WTC11 (cell line): ENCODE data around the gene GYS1. TPM values are rescaled to one million over a fixed set of nuclear protein-coding genes. Genes with fewer than 3 reads are reported as not detected.

Experiments
- ATAC-seq: fragments of 200-7000 bp; cut with Tn5 transposase; 2 replicates; pipeline ENCODE4 v1.10.0; 2021; ENCODE audit warnings: mild to moderate bottlenecking, moderate library complexity
- CTCF ChIA-PET: fragments of 300-600 bp; sonication (Branson Sonifier 250); formaldehyde crosslinking; loops from one replicate; lab custom pipeline; 2021; ENCODE audit warnings: antibody characterized with exemption; lab: Charles Lee
- POLR2A ChIA-PET: fragments of 350-600 bp; sonication (Branson Sonifier 250); formaldehyde crosslinking; loops from one replicate; lab custom pipeline; 2021; ENCODE audit warnings: antibody characterized with exemption; lab: Charles Lee
- DNase-seq: peaks from one replicate; pipeline ENCODE4 v3.0.0; 2021; ENCODE audit warnings: low spot score
- H3K27ac Mint-ChIP-seq: 2 replicates; pipeline ENCODE4 v1.8.0; 2021; ENCODE audit warnings: mixed read lengths
- H3K27me3 Mint-ChIP-seq: 2 replicates; pipeline ENCODE4 v1.8.0; 2021; ENCODE audit warnings: low read depth, mild to moderate bottlenecking, moderate library complexity, mixed read lengths
- H3K36me3 Mint-ChIP-seq: 2 replicates; pipeline ENCODE4 v1.8.0; 2021; ENCODE audit warnings: mixed read lengths
- H3K4me1 Mint-ChIP-seq: 2 replicates; pipeline ENCODE4 v1.8.0; 2022; ENCODE audit warnings: mixed read lengths
- H3K4me3 Mint-ChIP-seq: 2 replicates; pipeline ENCODE4 v1.8.0; 2021; ENCODE audit warnings: mild to moderate bottlenecking, moderate library complexity, mixed read lengths
- H3K9me3 Mint-ChIP-seq: 2 replicates; pipeline ENCODE4 v1.8.0; 2021; ENCODE audit warnings: mixed read lengths
- ATF1 ChIP-seq: sonication (generic); formaldehyde crosslinking; IDR thresholded peaks from 2 replicates; pipeline ENCODE4 v1.8.1; 2023; ENCODE audit warnings: mild to moderate bottlenecking, moderate library complexity, missing genetic modification reagents
- CREB1 ChIP-seq: sonication (generic); formaldehyde crosslinking; IDR thresholded peaks from 2 replicates; pipeline ENCODE4 v1.8.0; 2023; ENCODE audit warnings: mild to moderate bottlenecking, missing genetic modification reagents
- CREM ChIP-seq: sonication (generic); formaldehyde crosslinking; IDR thresholded peaks from 2 replicates; pipeline ENCODE4 v1.8.1; 2022; ENCODE audit warnings: mild to moderate bottlenecking, missing genetic modification reagents, moderate library complexity
- ESRRA ChIP-seq: sonication (generic); formaldehyde crosslinking; IDR thresholded peaks from 2 replicates; pipeline ENCODE4 v1.8.1; 2022; ENCODE audit warnings: mild to moderate bottlenecking, missing genetic modification reagents, borderline replicate concordance
- FOXP1 ChIP-seq: sonication (generic); formaldehyde crosslinking; IDR thresholded peaks from 2 replicates; pipeline ENCODE4 v1.8.0; 2022; ENCODE audit warnings: missing genetic modification reagents, mild to moderate bottlenecking, moderate library complexity, borderline replicate concordance
- GABPB1 ChIP-seq: sonication (generic); formaldehyde crosslinking; IDR thresholded peaks from 2 replicates; pipeline ENCODE4 v1.8.1; 2023; ENCODE audit warnings: mild to moderate bottlenecking, missing genetic modification reagents
- GRHL2 ChIP-seq: fragments of 250-450 bp; sonication (Bioruptor Pico); IDR thresholded peaks from 2 replicates; pipeline ENCODE4 v1.8.0; 2022; ENCODE audit warnings: mild to moderate bottlenecking, moderate library complexity; ENCODE audit not compliant: insufficient replicate concordance, severe bottlenecking
- GTF2I ChIP-seq: fragments of 250-450 bp; sonication (Bioruptor Pico); conservative IDR thresholded peaks from 2 replicates; pipeline ENCODE4 v1.4.0; 2021; ENCODE audit warnings: mild to moderate bottlenecking
- NR2C2 ChIP-seq: sonication (generic); formaldehyde crosslinking; IDR thresholded peaks from 2 replicates; pipeline ENCODE4 v1.8.0; 2022; ENCODE audit warnings: mild to moderate bottlenecking, missing genetic modification reagents
- SMAD3 ChIP-seq: sonication (generic); formaldehyde crosslinking; IDR thresholded peaks from 2 replicates; pipeline ENCODE4 v1.8.0; 2022; ENCODE audit warnings: missing genetic modification reagents, mild to moderate bottlenecking, borderline replicate concordance
- SOX15 ChIP-seq: fragments of 250-450 bp; sonication (Bioruptor Pico); IDR thresholded peaks from 2 replicates; pipeline ENCODE4 v1.9.0; 2021; ENCODE audit warnings: mild to moderate bottlenecking
- TEAD4 ChIP-seq: sonication (generic); formaldehyde crosslinking; IDR thresholded peaks from 2 replicates; pipeline ENCODE4 v1.8.0; 2022; ENCODE audit warnings: mild to moderate bottlenecking, missing genetic modification reagents
- ZBTB21 ChIP-seq: sonication (generic); formaldehyde crosslinking; IDR thresholded peaks from 2 replicates; pipeline ENCODE4 v1.8.1; 2023; ENCODE audit warnings: mild to moderate bottlenecking, missing genetic modification reagents, borderline replicate concordance
- ZNF121 ChIP-seq: sonication (generic); formaldehyde crosslinking; IDR thresholded peaks from 2 replicates; pipeline ENCODE4 v1.8.0; 2023; ENCODE audit warnings: missing genetic modification reagents
- ZNF423 ChIP-seq: fragments of 250-450 bp; sonication (Bioruptor Pico); IDR thresholded peaks from 2 replicates; pipeline ENCODE4 v2.1.2; 2022; ENCODE audit warnings: mild to moderate bottlenecking, moderate library complexity
- total RNA-seq: library from RNA; stranded (reverse); gene quantifications from 3 replicates; pipeline ENCODE4 v1.2.3, GENCODE V29; 2021
- TF ChIP-seq, protein P1 (sequence below): sonication (generic); formaldehyde crosslinking; IDR thresholded peaks from 2 replicates; pipeline ENCODE4 v1.8.1; 2022; ENCODE audit warnings: low read depth, missing genetic modification reagents, borderline replicate concordance
- TF ChIP-seq, protein P2 (sequence below): fragments of 250-450 bp; sonication (Bioruptor Pico); IDR thresholded peaks from 2 replicates; pipeline ENCODE4 v1.9.0; 2021; ENCODE audit warnings: mild to moderate bottlenecking
- TF ChIP-seq, protein P3 (sequence below): sonication (generic); formaldehyde crosslinking; IDR thresholded peaks from 2 replicates; pipeline ENCODE4 v1.8.1; 2023; ENCODE audit warnings: mild to moderate bottlenecking, moderate library complexity, missing genetic modification reagents
- TF ChIP-seq, protein P4 (sequence below): sonication (generic); formaldehyde crosslinking; IDR thresholded peaks from 2 replicates; pipeline ENCODE4 v1.8.1; 2022; ENCODE audit warnings: mild to moderate bottlenecking, missing genetic modification reagents, moderate library complexity, borderline replicate concordance
- TF ChIP-seq, protein P5 (sequence below): sonication (generic); formaldehyde crosslinking; IDR thresholded peaks from 2 replicates; pipeline ENCODE4 v1.8.0; 2022; ENCODE audit warnings: mild to moderate bottlenecking, missing genetic modification reagents

GYS1 gene
- total RNA-seq, 1 experiment from 2014 or later = 52.0 TPM

DNA sequence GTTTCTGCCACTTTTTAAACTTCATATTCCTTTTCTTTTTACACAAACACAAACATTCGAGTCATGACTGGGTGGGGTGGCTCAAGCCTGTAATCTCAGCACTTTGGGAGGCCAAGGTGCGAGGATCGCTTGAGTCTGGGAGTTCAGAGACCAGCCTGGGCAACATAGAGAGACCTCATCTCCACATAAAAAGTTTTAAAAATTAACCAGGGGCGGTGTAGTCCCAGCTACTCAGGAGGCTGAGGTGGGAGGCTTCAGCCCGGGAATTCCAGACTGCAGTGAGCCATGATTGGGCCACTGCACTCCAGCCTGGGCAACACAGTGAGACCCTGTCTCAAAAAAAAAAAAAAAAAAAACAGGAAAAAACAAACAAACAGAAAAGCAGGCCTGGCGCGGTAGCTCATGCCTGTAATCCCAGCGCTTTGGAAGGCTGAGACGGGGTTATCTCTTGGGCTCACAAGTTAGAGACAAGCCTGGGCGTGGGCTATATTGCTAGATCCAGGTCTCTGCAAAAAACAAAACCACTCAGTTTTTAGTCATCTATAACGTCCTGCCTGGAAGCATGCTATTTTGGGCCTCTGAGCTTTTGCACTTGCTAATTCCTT lies 39.0 kb downstream of the GYS1 start:
- Mint-ChIP-seq H3K4me3 (peak overlapping the region; percentile 86), H3K27ac (peak overlapping the region; percentile 96), H3K4me1 (peaks cover 18% of the 10 kb centered on the region), H3K36me3 (peaks cover 37% of the 10 kb centered on the region), H3K9me3 (no peaks in the 10 kb centered on the region), H3K27me3 (peaks cover 15% of the 10 kb centered on the region)
- ATAC-seq = no peak
- DNase-seq = no peak
- ChIA-PET CTCF (interaction anchor here (0.6 to 2.1 kb wide), 7 partner anchors 8 to 192 kb away, joined by 3 to 11 read pairs (median 4); partner anchors contain the start of gene RUVBL2), POLR2A (interaction anchor here (0.5 to 1.5 kb wide), 4 partner anchors 13 to 196 kb away, joined by 3 to 5 read pairs (median 4); no protein-coding TSS in a partner anchor)
- 0 out of 2 replicates have a peak, but pooled peaks have one; percentile 45 for TF ChIP-seq GTF2I (CRISPR knock-in tag)
- peak; percentile 12; the same call in 1 of the 2 replicates for TF ChIP-seq ZNF121 (CRISPR knock-in tag)
- TF ChIP-seq, protein P1, sequence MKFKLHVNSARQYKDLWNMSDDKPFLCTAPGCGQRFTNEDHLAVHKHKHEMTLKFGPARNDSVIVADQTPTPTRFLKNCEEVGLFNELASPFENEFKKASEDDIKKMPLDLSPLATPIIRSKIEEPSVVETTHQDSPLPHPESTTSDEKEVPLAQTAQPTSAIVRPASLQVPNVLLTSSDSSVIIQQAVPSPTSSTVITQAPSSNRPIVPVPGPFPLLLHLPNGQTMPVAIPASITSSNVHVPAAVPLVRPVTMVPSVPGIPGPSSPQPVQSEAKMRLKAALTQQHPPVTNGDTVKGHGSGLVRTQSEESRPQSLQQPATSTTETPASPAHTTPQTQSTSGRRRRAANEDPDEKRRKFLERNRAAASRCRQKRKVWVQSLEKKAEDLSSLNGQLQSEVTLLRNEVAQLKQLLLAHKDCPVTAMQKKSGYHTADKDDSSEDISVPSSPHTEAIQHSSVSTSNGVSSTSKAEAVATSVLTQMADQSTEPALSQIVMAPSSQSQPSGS (CRISPR knock-in tag) = no peak

DNA sequence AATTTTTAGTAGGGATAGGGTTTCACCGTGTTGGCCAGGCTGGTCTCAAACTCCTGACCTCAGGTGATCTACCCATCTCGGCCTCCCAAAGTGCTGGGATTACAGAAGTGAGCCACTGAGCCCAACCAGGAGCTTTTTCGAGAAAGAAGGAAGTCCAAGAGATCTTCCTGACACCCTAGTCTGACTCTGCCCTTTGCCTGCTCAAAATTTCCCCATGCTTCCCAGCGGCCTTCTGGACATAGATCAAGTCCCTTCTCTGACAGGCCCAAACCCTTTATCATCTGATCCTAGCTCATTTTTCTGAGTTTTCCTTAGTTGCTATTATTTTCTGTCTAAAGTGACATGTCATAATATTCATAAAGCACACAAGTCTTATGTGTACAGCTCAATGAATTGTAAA lies 40.0 kb downstream of the GYS1 start:
- Mint-ChIP-seq H3K36me3 (peaks cover 28% of the 10 kb centered on the region), H3K4me1 (peaks cover 18% of the 10 kb centered on the region), H3K27me3 (peaks cover 17% of the 10 kb centered on the region), H3K27ac (peak overlapping the region; percentile 57; the same call in 1 of the 2 replicates), H3K4me3 (peak overlapping the region; percentile 16; the same call in 1 of the 2 replicates), H3K9me3 (no peaks in the 10 kb centered on the region)
- no peak for ATAC-seq
- CTCF ChIA-PET = interaction anchor here (0.5 to 2.1 kb wide), 3 partner anchors 17 to 155 kb away, joined by 4 to 11 read pairs (median 5); partner anchors contain the start of genes GYS1 and RUVBL2
- POLR2A ChIA-PET = no interaction called here
- no peak for DNase-seq
- TF ChIP-seq, protein P2, sequence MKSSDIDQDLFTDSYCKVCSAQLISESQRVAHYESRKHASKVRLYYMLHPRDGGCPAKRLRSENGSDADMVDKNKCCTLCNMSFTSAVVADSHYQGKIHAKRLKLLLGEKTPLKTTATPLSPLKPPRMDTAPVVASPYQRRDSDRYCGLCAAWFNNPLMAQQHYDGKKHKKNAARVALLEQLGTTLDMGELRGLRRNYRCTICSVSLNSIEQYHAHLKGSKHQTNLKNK (CRISPR knock-in tag) = no peak
- TF ChIP-seq CREM (CRISPR knock-in tag) = no peak
- TF ChIP-seq ZNF423 (CRISPR knock-in tag) = no peak
- TF ChIP-seq SOX15 (CRISPR knock-in tag) = no peak
- no peak for TF ChIP-seq ZBTB21
- TF ChIP-seq TEAD4 (CRISPR knock-in tag) = no peak
- TF ChIP-seq SMAD3 (CRISPR knock-in tag) = no peak
- TF ChIP-seq GABPB1 = no peak
- no peak for TF ChIP-seq ESRRA (CRISPR knock-in tag)
- TF ChIP-seq, protein P3, sequence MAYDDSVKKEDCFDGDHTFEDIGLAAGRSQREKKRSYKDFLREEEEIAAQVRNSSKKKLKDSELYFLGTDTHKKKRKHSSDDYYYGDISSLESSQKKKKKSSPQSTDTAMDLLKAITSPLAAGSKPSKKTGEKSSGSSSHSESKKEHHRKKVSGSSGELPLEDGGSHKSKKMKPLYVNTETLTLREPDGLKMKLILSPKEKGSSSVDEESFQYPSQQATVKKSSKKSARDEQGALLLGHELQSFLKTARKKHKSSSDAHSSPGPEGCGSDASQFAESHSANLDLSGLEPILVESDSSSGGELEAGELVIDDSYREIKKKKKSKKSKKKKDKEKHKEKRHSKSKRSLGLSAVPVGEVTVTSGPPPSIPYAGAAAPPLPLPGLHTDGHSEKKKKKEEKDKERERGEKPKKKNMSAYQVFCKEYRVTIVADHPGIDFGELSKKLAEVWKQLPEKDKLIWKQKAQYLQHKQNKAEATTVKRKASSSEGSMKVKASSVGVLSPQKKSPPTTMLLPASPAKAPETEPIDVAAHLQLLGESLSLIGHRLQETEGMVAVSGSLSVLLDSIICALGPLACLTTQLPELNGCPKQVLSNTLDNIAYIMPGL (CRISPR knock-in tag) = no peak
- TF ChIP-seq ATF1 (CRISPR knock-in tag) = no peak
- no peak for TF ChIP-seq GRHL2 (CRISPR knock-in tag)
- TF ChIP-seq CREB1 (CRISPR knock-in tag) = no peak
- TF ChIP-seq, protein P4, sequence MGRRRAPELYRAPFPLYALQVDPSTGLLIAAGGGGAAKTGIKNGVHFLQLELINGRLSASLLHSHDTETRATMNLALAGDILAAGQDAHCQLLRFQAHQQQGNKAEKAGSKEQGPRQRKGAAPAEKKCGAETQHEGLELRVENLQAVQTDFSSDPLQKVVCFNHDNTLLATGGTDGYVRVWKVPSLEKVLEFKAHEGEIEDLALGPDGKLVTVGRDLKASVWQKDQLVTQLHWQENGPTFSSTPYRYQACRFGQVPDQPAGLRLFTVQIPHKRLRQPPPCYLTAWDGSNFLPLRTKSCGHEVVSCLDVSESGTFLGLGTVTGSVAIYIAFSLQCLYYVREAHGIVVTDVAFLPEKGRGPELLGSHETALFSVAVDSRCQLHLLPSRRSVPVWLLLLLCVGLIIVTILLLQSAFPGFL (CRISPR knock-in tag) = no peak
- TF ChIP-seq NR2C2 = no peak
- TF ChIP-seq, protein P5, sequence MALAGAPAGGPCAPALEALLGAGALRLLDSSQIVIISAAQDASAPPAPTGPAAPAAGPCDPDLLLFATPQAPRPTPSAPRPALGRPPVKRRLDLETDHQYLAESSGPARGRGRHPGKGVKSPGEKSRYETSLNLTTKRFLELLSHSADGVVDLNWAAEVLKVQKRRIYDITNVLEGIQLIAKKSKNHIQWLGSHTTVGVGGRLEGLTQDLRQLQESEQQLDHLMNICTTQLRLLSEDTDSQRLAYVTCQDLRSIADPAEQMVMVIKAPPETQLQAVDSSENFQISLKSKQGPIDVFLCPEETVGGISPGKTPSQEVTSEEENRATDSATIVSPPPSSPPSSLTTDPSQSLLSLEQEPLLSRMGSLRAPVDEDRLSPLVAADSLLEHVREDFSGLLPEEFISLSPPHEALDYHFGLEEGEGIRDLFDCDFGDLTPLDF = no peak
- no peak for TF ChIP-seq FOXP1 (CRISPR knock-in tag)
